HG03280 (cell line): ENCODE measurements around the gene TMEM145.
"Not testable (repeated sequence)": the region's sequence is repeated elsewhere in the genome, so short reads cannot be mapped to it uniquely, and the experiment has no call there.

Source experiments
- ATAC-seq: cut with Tn5 transposase; IDR thresholded peaks from one replicate; pipeline ENCODE4 v1.9.1; 2021; ENCODE audit warnings: mild to moderate bottlenecking, moderate library complexity; ENCODE audit not compliant: unreplicated experiment

The TMEM145 gene

DNA sequence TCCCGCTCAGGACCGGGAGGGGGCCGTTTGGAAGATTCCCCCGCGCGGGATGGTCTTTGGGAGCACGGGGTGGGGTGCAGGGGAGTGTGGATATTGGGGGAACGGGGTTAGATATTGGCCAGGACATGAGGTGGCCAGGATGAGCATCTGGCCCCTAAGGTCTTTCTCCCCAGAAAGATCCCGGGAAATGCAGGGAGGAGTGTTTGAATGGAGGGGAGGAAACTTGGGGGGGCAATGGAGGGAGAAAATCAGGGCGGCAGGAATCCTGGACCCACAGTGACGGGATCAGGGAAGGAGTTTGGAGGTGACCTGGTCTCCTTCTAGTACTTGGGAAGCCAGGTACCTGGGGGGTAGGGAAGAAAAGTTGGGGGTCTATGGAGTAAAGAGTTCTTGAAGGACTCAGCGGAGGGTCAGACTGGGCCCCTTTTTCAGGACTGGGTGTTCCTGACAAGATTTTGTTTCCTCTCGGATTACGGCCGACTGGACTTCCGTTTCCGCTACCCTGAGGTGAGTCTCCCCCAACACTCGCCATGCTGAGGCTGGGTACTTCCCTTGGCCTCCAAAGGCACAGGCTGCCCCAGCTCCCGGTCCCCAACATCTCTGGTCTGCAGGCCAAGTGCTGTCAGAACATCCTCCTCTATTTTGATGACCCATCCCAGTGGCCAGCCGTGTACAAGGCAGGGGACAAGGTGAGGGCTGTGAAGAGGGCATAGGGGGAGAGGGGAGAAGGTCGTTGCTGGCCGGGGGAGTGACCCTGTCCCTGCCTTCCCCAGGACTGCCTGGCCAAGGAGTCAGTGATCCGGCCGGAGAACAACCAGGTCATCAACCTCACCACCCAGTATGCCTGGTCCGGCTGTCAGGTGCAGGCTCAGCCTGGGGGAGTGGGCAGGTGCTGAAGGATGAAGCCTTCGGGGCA, 989 bp downstream of the TMEM145 start:
- no peak for ATAC-seq

DNA sequence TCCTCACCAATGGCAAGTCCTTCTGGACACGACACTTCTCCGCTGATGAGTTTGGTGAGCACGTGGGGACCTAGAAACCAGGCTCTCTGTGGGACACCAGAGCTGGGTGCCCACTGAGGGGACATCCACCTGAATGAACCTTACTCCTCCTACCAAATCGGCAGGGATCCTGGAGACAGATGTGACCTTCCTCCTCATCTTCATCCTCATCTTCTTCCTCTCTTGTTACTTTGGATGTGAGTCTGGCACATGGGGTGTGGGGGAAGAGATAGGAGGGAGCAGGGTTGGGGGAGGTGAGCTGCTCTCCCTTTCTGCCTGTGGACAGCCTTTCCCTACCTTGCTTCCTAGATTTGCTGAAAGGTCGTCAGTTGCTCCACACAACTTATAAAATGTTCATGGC, 1.9 kb downstream of the TMEM145 start:
- ATAC-seq = no peak

DNA sequence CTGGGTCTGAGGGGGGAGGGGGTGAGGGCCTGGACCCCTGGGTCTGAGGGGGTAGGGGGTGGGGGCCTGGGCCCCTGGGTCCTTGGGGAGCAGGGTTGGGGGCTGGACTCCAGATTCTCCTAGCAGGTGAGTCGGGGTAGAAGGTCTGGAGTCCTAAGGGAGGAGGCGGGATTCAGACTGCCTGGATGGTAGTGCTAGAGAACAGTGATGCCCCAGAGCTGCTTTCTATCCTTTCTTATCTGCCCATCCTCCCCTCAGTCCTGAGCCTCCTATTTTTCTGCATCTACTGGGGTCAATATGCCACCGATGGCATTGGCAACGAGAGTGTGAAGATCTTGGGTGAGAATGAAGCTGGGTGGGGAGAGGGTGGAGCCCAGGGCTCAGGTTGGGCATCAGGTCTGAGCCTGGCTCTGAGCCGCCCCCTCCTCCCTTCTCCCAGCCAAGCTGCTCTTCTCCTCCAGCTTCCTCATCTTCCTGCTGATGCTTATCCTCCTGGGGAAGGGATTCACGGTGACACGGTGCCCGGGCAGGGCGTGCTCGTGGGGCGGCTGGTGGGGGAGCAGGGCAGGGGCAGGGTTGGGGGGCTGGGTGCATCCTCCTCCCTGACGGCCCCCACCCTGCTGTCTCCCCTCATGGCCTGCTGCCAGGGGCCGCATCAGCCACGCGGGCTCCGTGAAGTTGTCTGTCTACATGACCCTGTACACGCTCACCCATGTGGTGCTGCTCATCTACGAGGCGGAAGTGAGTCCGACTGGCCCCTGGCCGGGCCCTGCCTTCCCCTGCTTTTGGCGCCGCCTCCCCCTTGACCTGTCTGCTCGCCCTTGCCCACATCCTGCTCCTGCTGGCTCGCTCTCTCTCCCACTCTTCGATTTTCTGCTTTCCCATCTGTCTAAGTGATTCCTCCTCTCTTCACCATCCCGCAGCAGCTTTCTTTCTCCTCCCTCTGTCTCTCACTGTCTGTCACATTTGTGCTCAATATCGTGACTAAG, 3.4 kb downstream of the TMEM145 start:
- no peak for ATAC-seq

DNA sequence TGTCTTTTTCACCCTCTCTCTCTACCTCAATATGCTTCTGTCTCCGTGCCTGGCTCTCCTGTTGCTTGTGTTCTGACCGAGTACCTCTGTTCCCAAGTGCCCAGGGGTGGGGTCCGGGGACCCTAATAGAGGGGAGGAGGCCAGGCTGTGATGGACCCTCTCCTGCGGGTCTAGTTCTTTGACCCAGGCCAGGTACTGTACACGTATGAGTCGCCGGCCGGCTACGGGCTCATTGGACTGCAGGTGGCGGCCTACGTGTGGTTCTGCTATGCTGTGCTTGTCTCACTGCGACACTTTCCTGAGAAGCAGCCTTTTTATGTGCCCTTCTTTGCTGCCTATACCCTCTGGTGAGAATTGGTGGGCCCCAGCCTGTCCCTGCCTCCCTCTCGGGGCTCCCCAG, 4.4 kb downstream of the TMEM145 start:
- no peak for ATAC-seq

DNA sequence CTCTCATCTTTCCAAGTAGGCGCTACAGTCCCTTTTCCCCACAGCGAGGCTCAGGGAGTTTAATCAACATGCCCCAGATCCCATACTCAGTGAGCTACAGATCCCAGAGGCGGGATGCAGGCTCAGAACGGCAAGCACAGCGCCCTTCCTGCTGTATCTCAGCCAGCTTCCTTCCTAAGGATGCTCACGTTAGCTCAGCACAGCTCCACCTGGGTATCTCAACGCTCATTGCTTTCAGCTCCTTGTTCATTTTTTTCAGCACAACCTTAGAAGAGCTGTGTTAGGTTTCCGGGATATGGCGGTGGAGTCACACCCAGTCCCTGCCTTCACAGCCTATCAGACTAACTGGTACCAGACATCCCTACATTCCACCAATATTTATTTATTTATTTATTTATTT, 9.2 kb downstream of the TMEM145 start:
- no peak for ATAC-seq

DNA sequence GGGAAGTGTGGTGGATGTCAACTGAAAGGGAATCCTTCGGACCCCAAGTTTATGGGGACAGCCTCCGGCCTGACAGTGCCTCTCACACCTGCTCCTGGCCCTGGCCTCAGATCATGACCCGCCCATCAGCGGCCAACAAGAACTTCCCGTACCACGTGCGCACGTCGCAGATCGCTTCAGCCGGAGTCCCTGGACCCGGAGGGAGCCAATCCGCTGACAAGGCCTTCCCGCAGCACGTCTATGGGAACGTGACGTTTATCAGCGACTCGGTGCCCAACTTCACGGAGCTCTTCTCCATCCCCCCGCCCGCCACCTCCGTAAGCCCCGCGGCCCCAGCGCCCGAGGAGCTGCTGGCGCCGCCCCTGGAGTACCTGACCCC, 10.4 kb downstream of the TMEM145 start:
- no peak for ATAC-seq

DNA sequence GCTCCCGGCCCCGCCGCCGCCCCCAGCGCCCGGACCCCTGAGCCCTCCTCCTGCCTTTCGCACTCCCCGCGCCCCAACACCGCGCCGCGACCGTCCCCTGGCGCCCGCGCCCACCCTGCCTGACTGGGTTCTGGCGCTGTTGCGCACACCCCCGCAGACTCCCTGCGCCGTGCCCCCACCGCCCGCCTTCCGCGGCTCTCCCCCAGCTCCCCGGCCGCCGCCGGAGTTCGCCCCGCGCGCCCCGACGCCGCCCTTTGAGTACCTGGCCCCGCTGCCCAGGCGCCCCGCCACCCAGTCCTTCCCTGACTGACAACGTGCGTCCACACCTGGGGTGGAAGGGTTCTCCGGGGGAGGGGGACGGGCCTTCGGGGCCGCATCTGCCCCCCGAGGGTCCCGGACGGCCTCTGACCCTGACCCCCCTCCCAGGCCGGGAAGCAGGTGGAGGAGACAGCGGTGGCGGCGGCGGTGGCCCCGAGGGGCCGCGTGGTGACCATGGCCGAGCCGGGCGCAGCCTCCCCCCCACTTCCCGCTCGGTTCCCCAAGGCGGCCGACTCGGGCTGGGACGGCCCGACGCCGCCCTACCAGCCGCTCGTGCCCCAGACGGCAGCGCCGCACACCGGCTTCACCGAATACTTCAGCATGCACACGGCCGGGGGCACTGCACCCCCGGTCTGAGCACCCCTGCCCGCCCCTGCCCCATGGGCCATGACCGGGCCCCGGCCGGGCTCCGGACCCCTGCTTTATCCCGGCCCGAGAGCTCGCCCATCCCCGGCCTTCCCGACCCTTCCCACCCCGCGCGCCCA, 10.9 kb downstream of the TMEM145 start:
- no peak for ATAC-seq

DNA sequence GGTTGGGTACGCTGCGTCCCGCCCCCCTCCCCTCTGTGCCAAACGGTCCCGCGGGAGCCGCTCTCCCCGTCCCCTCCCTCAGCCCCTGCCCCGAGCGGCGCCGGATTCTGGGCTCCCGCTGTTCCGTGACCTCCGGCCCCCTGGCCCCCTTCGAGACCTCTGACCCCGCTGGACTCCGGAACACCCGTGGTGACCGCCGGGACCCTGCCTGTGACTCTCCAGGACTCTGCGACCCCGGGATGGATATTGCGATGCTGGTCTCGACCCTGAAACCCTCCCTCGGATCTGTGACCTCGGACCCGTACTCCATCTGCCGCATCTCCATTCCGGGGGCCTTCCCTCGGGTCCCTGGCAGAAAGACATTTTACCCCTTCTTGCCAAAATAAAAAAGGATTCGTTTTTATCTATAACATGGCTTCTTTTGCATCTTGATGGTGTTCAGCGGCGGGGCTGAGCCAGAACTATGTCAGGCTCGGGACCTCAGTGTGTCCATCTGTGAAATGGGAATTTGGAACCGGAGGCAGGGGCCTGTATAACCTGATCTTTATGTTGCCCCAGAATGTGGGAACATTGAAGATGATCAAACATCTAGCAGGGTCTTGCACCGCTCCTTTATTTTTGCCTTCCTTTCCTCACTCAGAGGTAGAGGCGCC, 11.7 kb downstream of the TMEM145 start:
- ATAC-seq = no peak

DNA sequence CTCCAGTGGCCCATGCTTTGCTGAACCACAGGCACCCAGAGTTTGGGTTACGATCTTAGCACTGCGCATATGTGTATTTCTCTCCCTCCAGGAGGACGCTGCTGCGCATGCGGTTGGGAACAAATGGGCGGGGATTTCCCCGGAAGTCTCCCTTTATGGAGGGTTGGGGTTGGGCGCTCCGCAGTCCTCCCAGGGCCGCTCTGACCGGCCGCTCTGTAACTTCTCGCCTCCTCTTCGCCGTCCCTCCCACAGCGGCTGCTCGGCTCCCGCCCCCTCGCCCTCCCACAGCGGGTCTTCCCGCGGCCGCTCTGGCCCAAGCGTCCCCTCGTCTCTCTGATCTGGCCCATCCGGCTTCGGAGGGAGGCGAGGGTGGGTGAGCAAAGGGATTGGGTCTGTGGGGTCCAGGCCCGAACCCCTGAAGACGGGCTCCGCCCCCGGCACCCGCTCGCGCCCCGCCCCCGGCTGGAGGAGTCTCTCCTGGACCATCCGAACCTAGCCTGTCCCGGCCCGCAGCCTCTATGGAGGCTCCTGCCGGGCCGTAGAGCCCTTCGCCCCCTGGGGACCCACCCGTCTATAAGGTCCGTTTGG, 12.3 kb downstream of the TMEM145 start, which contains the start of gene MEGF8:
Gene MEGF8, plus strand, starts transcription at position 328 of the 588 bp plus-strand sequence. CDS start 609 bp downstream, outside the sequence.
- peak; percentile 88 for ATAC-seq

DNA sequence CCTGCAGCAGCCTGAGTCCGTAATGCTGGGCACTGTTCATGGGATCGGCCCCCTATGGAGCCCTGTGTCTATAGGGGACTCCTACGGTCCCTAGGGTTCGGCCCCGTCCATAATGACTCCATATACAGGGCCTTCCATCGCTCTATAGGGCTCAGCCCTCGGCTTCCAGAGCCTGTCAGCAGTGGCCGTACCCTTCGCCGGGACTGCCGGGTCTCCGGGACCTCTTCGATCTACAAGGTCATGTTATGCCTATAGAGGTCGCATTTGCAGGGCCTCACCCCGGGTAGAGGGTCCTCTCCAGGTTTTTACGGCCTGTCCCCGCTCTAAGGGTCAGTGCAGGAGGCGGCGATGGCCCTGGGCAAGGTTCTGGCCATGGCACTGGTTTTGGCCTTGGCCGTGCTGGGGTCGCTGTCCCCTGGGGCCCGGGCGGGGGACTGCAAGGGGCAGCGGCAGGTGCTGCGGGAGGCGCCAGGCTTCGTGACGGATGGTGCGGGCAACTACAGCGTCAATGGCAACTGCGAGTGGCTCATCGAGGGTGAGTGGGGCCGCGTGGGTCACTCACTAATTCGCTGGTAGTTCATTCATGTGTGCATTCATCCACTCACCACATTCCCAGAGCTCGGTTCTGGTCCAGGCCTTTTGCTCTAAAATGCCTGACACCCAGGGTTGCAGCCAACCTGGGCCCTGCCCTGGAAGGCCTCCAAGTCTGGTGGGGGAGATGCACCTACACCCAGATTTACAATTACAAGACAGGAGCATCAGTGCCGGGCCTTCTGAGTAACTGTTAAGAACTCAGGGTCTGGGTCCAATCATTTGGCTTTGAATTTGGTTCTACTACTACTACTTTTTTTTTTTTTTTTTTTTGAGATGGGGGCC, 13.0 kb downstream of the TMEM145 start:
- peak; percentile 1 for ATAC-seq

DNA sequence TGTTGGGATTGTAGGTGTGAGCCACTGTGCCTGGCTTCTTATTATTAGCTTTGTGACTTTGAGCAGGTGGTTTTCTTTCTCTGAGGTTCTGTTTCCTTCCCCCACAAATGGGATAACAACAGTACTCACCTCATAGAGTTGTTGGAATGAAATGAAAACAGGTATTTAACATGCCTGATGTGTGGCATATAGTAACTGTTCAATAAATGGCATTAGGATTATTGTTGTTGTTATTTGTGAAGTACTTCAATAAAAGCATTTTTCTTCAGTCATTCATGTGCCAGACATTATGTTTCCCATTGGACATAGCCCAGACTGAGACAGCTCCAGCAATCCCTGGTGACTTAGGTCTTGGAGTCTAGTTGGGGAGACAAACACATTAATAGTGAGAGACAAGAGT, 13.9 kb downstream of the TMEM145 start:
- ATAC-seq = no peak

DNA sequence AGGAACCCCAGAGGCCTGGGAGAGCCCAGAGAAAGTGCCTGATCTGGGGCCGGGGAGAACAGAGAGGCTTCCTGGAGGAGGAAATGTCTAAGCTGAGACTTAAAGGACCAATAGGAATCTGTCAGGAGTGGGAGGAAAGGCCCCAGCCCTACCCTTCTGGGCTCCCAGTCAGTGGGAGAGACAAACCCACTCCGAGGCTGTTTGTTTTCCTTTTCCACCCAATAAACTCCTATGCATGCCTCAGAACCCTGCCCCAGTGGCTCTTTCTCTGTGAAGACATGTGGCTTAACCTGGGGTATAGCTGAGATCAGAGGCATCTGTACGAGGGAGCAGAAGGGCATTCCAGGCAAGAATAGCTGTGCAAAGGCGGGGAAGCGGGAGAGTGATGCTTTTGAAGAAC, 14.3 kb downstream of the TMEM145 start:
- no peak for ATAC-seq

DNA sequence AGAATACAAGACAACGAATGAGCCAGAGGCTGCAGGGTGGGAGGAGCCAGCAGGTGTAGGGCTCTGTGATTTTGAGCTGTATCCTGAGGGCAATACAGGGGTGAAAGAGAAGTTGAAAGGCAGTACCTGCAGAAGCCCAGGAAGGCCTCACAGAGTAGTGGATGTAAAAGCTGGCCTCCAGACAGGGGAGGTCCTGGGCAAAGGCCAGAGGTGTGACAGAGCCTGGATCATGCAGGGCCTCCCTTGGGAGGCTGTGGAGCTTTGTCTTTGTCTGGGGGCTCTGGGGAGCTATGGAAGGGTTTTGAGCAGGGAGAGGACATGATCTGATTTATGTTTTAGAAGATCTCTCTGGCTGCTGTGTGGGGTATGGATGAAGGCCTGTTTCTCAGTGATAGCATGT, 15.0 kb downstream of the TMEM145 start:
- ATAC-seq = no peak

DNA sequence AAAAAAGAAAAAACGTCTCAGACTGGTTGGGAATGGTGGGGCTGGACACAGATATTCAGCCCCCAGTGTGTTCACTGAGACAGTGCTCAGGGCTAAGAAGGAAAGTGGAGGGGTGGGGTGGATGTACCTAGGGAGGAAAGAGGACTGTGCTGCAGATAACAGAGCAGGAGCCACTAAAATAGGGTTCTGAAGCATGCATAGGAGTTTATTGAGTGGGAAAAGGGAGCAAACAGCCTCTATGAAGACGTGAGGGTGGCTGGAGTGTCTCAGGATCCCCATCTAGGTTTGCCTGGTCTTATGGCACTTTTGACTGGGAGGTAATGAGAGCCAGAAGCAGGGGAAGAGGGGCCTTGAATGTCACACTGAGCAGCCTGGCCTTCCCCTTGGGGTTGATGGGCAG, 15.7 kb downstream of the TMEM145 start:
- ATAC-seq = no peak

DNA sequence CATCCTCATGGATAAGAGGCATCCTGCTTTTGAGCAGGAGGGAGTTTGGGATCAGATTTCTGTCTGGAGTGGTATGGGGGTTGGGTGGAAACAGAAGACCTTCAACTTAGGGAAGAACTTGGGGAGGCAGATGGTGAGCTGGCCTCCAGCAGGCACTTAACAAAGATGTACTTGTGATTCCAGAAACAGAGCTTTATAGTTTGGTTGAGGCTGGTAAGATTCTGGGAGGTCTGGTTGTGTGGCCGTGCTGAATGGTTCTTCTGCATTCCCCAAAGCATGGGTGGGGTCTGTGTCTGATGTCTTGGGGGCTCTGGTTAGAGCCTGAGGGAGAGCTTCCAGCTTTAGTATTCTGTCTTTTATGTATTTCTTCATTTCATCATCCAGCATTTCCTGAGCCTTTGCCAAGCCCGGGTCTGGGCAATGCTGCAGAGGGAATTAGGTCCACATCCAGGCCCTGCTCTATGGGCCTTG, 17.2 kb downstream of the TMEM145 start:
- no peak for ATAC-seq

DNA sequence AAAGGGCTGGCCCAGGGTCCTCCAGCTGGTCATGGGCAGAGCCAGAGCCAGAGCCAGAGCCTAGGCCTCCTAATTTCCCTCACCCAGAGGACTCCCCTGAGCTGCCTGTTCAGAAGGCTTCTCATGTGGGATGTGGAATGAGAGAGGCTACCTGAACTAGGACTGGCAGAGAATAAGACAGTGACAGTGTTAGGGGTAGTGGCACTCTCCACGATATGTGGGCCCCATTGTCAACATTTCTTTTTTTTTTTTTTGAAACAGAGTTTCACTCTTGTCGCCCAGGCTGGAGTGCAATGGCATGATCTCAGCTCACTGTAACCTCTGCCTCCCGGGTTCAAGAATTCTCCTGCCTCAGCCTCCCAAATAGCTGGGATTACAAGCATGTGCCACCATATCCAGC, 18.2 kb downstream of the TMEM145 start:
- not testable (repeated sequence) for ATAC-seq

DNA sequence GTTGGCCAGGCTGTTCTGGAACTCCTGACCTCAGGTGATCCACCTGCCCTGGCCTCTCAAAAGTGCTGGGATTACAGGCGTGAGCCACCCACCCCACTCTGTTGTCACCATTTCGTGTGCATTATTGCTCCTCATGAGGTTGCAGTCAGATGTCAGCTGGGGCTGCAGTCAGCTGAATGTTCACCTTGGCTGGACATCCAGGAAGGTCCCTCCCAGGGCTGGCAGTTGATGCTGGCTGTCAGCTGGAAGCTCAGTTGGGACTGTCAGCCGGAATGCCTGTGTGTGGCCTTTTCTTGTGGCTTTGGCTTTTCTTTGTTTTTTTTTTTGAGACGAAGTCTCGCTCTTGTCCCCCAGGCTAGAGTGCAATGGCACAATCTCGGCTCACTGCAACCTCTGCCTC, 18.9 kb downstream of the TMEM145 start:
- no peak for ATAC-seq

DNA sequence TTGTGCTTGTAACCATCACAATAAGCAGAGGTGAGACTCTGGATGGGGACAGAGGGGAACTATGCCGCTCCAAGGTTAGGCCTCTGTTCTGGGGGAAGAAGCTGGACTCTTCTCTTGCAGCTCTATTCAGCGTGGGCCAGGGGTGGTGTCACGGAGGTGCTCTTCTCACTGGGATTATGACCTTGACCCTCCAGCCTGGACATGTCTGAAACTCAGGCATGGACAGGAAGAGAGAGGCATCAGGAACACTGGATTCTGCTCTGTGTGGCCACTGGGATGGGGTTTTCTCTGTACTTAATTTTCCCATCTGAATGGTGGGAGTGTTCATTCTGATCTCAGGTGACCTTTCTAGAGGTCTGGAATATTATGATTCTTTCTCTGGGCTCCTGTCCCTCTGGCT, 19.9 kb downstream of the TMEM145 start:
- ATAC-seq = no peak
